Vagina (tissue), 2 donors: ENCODE data around the gene PXK.

Experiments
- CTCF ChIP-seq, 3 experiments: fragments of 450-650 bp in 2 of 3; fragments of 200-600 bp in 1 of 3; sonication (generic) in 1 of 3; IDR thresholded peaks; one replicate each; pipeline ENCODE4 v1.5.1; 2017 to 2019; ENCODE audit warnings: antibody characterized with exemption in 3 of 3, mild to moderate bottlenecking in 2 of 3, moderate library complexity in 2 of 3
- POLR2A ChIP-seq, 2 donors: fragments of 450-650 bp; IDR thresholded peaks; one replicate each; pipeline ENCODE4 v1.6.1; 2017; ENCODE audit warnings: antibody characterized with exemption in 2 of 2, mild to moderate bottlenecking in 2 of 2, moderate library complexity in 2 of 2

- TF ChIP-seq POLR2A (IDR thresholded peaks at IDR 0.05) (no peak), CTCF (IDR thresholded peaks at IDR 0.05) (no peak)
These were observed 91.9 kb downstream of the PXK start for GRCh38 chr3:58424613-58425012.
